ENCODE measurements around the gene GATA5. TPM values are rescaled to one million over a fixed set of nuclear protein-coding genes. Genes with fewer than 3 reads are reported as not detected.

Gene GATA5
- total RNA-seq, 1 experiment from 2014 or later, result not detected

- no peaks in the 10 kb centered on the region for H3K4me1 ChIP-seq (replicated peaks)
- no peaks in the 10 kb centered on the region for H3K9me3 ChIP-seq (replicated peaks)
- H3K36me3 ChIP-seq, result no peaks in the 10 kb centered on the region
- no peak for DNase-seq (ENCODE audit: low read depth in 1 of 2, low spot score in 2 of 2)
- H3K27me3 ChIP-seq (replicated peaks), result peaks cover 95% of the 10 kb centered on the region
- no peak overlapping the region for H3K4me3 ChIP-seq
- H3K27ac ChIP-seq, result no peak overlapping the region
Observed at GRCh38 chr20:62457098-62457497, 18.7 kb downstream of the GATA5 start.

GRCh38 chr20:62455929-62456328 lies 19.9 kb downstream of the GATA5 start:
- Histone ChIP-seq H3K9me3 (replicated peaks) (no peaks in the 10 kb centered on the region), H3K27ac (no peak overlapping the region), H3K4me1 (replicated peaks) (no peaks in the 10 kb centered on the region), H3K4me3 (no peak overlapping the region), H3K27me3 (replicated peaks) (peaks cover 84% of the 10 kb centered on the region), H3K36me3 (no peaks in the 10 kb centered on the region)
- no peak for DNase-seq (ENCODE audit: low read depth in 1 of 2, low spot score in 2 of 2)

- DNase-seq (ENCODE audit: low read depth in 1 of 2, low spot score in 2 of 2), result no peak
- Histone ChIP-seq H3K9me3 (replicated peaks) (no peaks in the 10 kb centered on the region), H3K27ac (no peak overlapping the region), H3K27me3 (replicated peaks) (peaks cover 80% of the 10 kb centered on the region), H3K36me3 (no peaks in the 10 kb centered on the region), H3K4me1 (replicated peaks) (no peaks in the 10 kb centered on the region), H3K4me3 (no peak overlapping the region)
Observed at GRCh38 chr20:62454904-62455636, 20.7 kb downstream of the GATA5 start.

- Histone ChIP-seq H3K36me3 (no peaks in the 10 kb centered on the region), H3K27me3 (replicated peaks) (peaks cover 81% of the 10 kb centered on the region), H3K9me3 (replicated peaks) (no peaks in the 10 kb centered on the region), H3K4me3 (no peak overlapping the region), H3K4me1 (replicated peaks) (no peaks in the 10 kb centered on the region), H3K27ac (no peak overlapping the region)
- no peak for DNase-seq (ENCODE audit: low read depth in 1 of 2, low spot score in 2 of 2)
Observed at GRCh38 chr20:62453186-62453808, 22.5 kb downstream of the GATA5 start.

GRCh38 chr20:62452475-62453095 lies 23.2 kb downstream of the GATA5 start:
- peaks cover 80% of the 10 kb centered on the region for H3K27me3 ChIP-seq (replicated peaks)

GRCh38 chr20:62451970-62452369 lies 23.8 kb downstream of the GATA5 start:
- DNase-seq (ENCODE audit: low read depth in 1 of 2, low spot score in 2 of 2), result no peak
- no peaks in the 10 kb centered on the region for H3K4me1 ChIP-seq (replicated peaks)
- H3K27me3 ChIP-seq (replicated peaks), result peaks cover 80% of the 10 kb centered on the region
- no peak overlapping the region for H3K4me3 ChIP-seq
- H3K27ac ChIP-seq, result no peak overlapping the region
- no peaks in the 10 kb centered on the region for H3K36me3 ChIP-seq
- no peaks in the 10 kb centered on the region for H3K9me3 ChIP-seq (replicated peaks)

More at GRCh38 chr20:62452475-62453095, 23.2 kb downstream of the GATA5 start:
- no peak overlapping the region for H3K4me3 ChIP-seq
- H3K9me3 ChIP-seq (replicated peaks), result no peaks in the 10 kb centered on the region
- no peak overlapping the region for H3K27ac ChIP-seq
- no peak for DNase-seq (ENCODE audit: low read depth in 1 of 2, low spot score in 2 of 2)
- H3K4me1 ChIP-seq (replicated peaks), result no peaks in the 10 kb centered on the region
- H3K36me3 ChIP-seq, result no peaks in the 10 kb centered on the region

GRCh38 chr20:62451156-62451767 lies 24.5 kb downstream of the GATA5 start:
- H3K27ac ChIP-seq, result no peak overlapping the region
- H3K4me3 ChIP-seq, result no peak overlapping the region
- DNase-seq (ENCODE audit: low read depth in 1 of 2, low spot score in 2 of 2), result no peak
- H3K9me3 ChIP-seq (replicated peaks), result no peaks in the 10 kb centered on the region
- no peaks in the 10 kb centered on the region for H3K4me1 ChIP-seq (replicated peaks)
- peaks cover 80% of the 10 kb centered on the region for H3K27me3 ChIP-seq (replicated peaks)
- no peaks in the 10 kb centered on the region for H3K36me3 ChIP-seq

GRCh38 chr20:62449951-62450691 lies 25.7 kb downstream of the GATA5 start:
- H3K27me3 ChIP-seq (replicated peaks), result peaks cover 70% of the 10 kb centered on the region
- no peak overlapping the region for H3K27ac ChIP-seq
- H3K36me3 ChIP-seq, result no peaks in the 10 kb centered on the region
- no peak overlapping the region for H3K4me3 ChIP-seq
- no peaks in the 10 kb centered on the region for H3K4me1 ChIP-seq (replicated peaks)
- H3K9me3 ChIP-seq (replicated peaks), result no peaks in the 10 kb centered on the region
- no peak for DNase-seq (ENCODE audit: low read depth in 1 of 2, low spot score in 2 of 2)

- Histone ChIP-seq H3K4me3 (no peak overlapping the region), H3K27me3 (replicated peaks) (peaks cover 68% of the 10 kb centered on the region)
Observed at GRCh38 chr20:62448788-62449187, 27.0 kb downstream of the GATA5 start.

GRCh38 chr20:62448038-62448437 lies 27.8 kb downstream of the GATA5 start:
- Histone ChIP-seq H3K9me3 (replicated peaks) (no peaks in the 10 kb centered on the region), H3K27ac (no peak overlapping the region), H3K4me1 (replicated peaks) (no peaks in the 10 kb centered on the region), H3K4me3 (no peak overlapping the region), H3K36me3 (no peaks in the 10 kb centered on the region), H3K27me3 (replicated peaks) (peaks cover 69% of the 10 kb centered on the region)
- DNase-seq (ENCODE audit: low read depth in 1 of 2, low spot score in 2 of 2), result no peak

More at GRCh38 chr20:62448788-62449187, 27.0 kb downstream of the GATA5 start:
- H3K4me1 ChIP-seq (replicated peaks), result no peaks in the 10 kb centered on the region
- H3K27ac ChIP-seq, result no peak overlapping the region
- H3K36me3 ChIP-seq, result no peaks in the 10 kb centered on the region
- H3K9me3 ChIP-seq (replicated peaks), result no peaks in the 10 kb centered on the region
- DNase-seq (ENCODE audit: low read depth in 1 of 2, low spot score in 2 of 2), result no peak

GRCh38 chr20:62446888-62447869 lies 28.6 kb downstream of the GATA5 start:
- Histone ChIP-seq H3K27ac (no peak overlapping the region), H3K27me3 (replicated peaks) (peaks cover 71% of the 10 kb centered on the region), H3K9me3 (replicated peaks) (no peaks in the 10 kb centered on the region), H3K4me1 (replicated peaks) (no peaks in the 10 kb centered on the region), H3K36me3 (no peaks in the 10 kb centered on the region), H3K4me3 (no peak overlapping the region)
- no peak for DNase-seq (ENCODE audit: low read depth in 1 of 2, low spot score in 2 of 2)

GRCh38 chr20:62446481-62446880 lies 29.3 kb downstream of the GATA5 start:
- Histone ChIP-seq H3K4me1 (replicated peaks) (no peaks in the 10 kb centered on the region), H3K36me3 (no peaks in the 10 kb centered on the region), H3K4me3 (no peak overlapping the region), H3K9me3 (replicated peaks) (no peaks in the 10 kb centered on the region), H3K27ac (no peak overlapping the region), H3K27me3 (replicated peaks) (peaks cover 77% of the 10 kb centered on the region)
- no peak for DNase-seq (ENCODE audit: low read depth in 1 of 2, low spot score in 2 of 2)

Measured in SJSA1 (cell line).